IMR-90 (cell line): ENCODE data around the gene APOB. TPM values are rescaled to one million over a fixed set of nuclear protein-coding genes. Genes with fewer than 3 reads are reported as not detected.

ENCODE experiments used
- ATAC-seq: fragments of 200-7000 bp; cut with Tn5 transposase; 2 replicates; pipeline ENCODE4 v1.9.1; 2020; ENCODE audit warnings: low read depth, mild to moderate bottlenecking, moderate library complexity
- BruUV-seq: library from RNA; stranded (reverse); fragments of 400-500 nt; replicated peaks from 2 replicates; lab custom pipeline; 2021; lab: Mats Ljungman, UMichigan
- CTCF ChIA-PET: fragments of 300-600 bp; formaldehyde crosslinking; extraction: SDS; loops from one replicate; lab custom pipeline; 2021; ENCODE audit warnings: antibody characterized with exemption; lab: Yijun Ruan, JAX
- POLR2A ChIA-PET: fragments of 300-600 bp; sonication (Branson Sonifier 250); formaldehyde crosslinking; loops from one replicate; lab custom pipeline; 2022; ENCODE audit warnings: antibody characterized with exemption; ENCODE audit not compliant: unreplicated experiment; lab: Charles Lee
- DNase-seq: peaks from one replicate; pipeline ENCODE4 v3.0.0; 2013
- H2AFZ ChIP-seq: replicated peaks from 2 replicates; pipeline ENCODE3; 2013; ENCODE audit warnings: low read length, mild to moderate bottlenecking; ENCODE audit not compliant: poor library complexity
- H2AK5ac ChIP-seq: 2 replicates; pipeline ENCODE4 v1.6.1; 2013; ENCODE audit warnings: low read depth, low read length, inconsistent platforms
- H2AK9ac ChIP-seq: replicated peaks from 2 replicates; pipeline ENCODE3; 2013; ENCODE audit warnings: mild to moderate bottlenecking, low read depth, low read length, moderate library complexity; ENCODE audit not compliant: poor library complexity
- H2BK120ac ChIP-seq: 2 replicates; pipeline ENCODE4 v1.6.1; 2013; ENCODE audit warnings: low read depth, low read length, inconsistent platforms
- H2BK15ac ChIP-seq: 3 replicates; pipeline ENCODE4 v1.6.1; 2013; ENCODE audit warnings: low read depth, low read length, inconsistent platforms
- H2BK20ac ChIP-seq: 2 replicates; pipeline ENCODE4 v1.6.1; 2013; ENCODE audit warnings: low read depth, mild to moderate bottlenecking, inconsistent platforms, low read length, moderate library complexity
- H2BK5ac ChIP-seq: 2 replicates; pipeline ENCODE4 v1.6.1; 2013; ENCODE audit warnings: mild to moderate bottlenecking, low read depth, low read length, inconsistent platforms; ENCODE audit not compliant: poor library complexity, severe bottlenecking
- H3K14ac ChIP-seq: replicated peaks from 2 replicates; pipeline ENCODE4 v1.6.1; 2013; ENCODE audit warnings: low read depth, low read length, inconsistent platforms
- H3K18ac ChIP-seq: 2 replicates; pipeline ENCODE4 v1.6.1; 2013; ENCODE audit warnings: low read depth, low read length, control low read depth
- H3K23ac ChIP-seq: 2 replicates; pipeline ENCODE4 v1.6.1; 2013; ENCODE audit warnings: low read depth, low read length, inconsistent platforms
- H3K27ac ChIP-seq: 2 replicates; pipeline ENCODE4 v1.5.1; 2013; ENCODE audit warnings: mild to moderate bottlenecking, control low read depth, low read length; ENCODE audit not compliant: insufficient read depth
- H3K27me3 ChIP-seq: 2 replicates; pipeline ENCODE4 v1.6.1; 2013; ENCODE audit warnings: low read length; ENCODE audit not compliant: control insufficient read depth, insufficient read depth
- H3K36me3 ChIP-seq: 2 replicates; pipeline ENCODE4 v1.6.1; 2013; ENCODE audit warnings: low read length, mixed read lengths; ENCODE audit not compliant: control insufficient read depth, insufficient read depth
- H3K4ac ChIP-seq: 2 replicates; pipeline ENCODE4 v1.6.1; 2013; ENCODE audit warnings: low read depth, low read length, inconsistent platforms
- H3K4me1 ChIP-seq: 2 replicates; pipeline ENCODE4 v1.6.1; 2013; ENCODE audit warnings: low read length, mixed read lengths; ENCODE audit not compliant: control insufficient read depth, insufficient read depth
- H3K4me2 ChIP-seq: 2 replicates; pipeline ENCODE4 v1.6.1; 2013; ENCODE audit warnings: low read depth, mild to moderate bottlenecking, control low read depth, low read length, moderate library complexity
- H3K4me3 ChIP-seq: 2 replicates; pipeline ENCODE4 v1.5.1; 2013; ENCODE audit warnings: low read depth, mild to moderate bottlenecking, control low read depth, low read length, moderate library complexity; ENCODE audit not compliant: insufficient read depth
- H3K56ac ChIP-seq: 2 replicates; pipeline ENCODE4 v1.6.1; 2013; ENCODE audit warnings: low read length, inconsistent platforms; ENCODE audit not compliant: insufficient read depth; ENCODE audit errors: extremely low read depth
- H3K79me1 ChIP-seq, 2 experiments: 2 replicates each; pipeline ENCODE4 v1.6.1; 2013; ENCODE audit warnings: low read length in 2 of 2, inconsistent platforms in 1 of 2, low read depth in 1 of 2
- H3K9ac ChIP-seq: 2 replicates; pipeline ENCODE4 v1.6.1; 2013; ENCODE audit warnings: low read depth, low read length, control low read depth
- H3K9me1 ChIP-seq: 2 replicates; pipeline ENCODE4 v1.6.1; 2013; ENCODE audit warnings: low read length, inconsistent platforms; ENCODE audit not compliant: insufficient read depth
- H3K9me3 ChIP-seq: 2 replicates; pipeline ENCODE4 v1.6.1; 2013; ENCODE audit warnings: low read length; ENCODE audit not compliant: control insufficient read depth, insufficient read depth
- H4K20me1 ChIP-seq: 2 replicates; pipeline ENCODE4 v1.6.1; 2013; ENCODE audit warnings: low read length, inconsistent platforms; ENCODE audit not compliant: insufficient read depth
- H4K5ac ChIP-seq: 2 replicates; pipeline ENCODE4 v1.6.1; 2013; ENCODE audit warnings: mild to moderate bottlenecking, low read depth, low read length, control low read depth
- H4K8ac ChIP-seq, 2 experiments: 2 replicates each; pipeline ENCODE4 v1.6.1; 2013; ENCODE audit warnings: low read depth in 2 of 2, low read length in 2 of 2, control low read depth in 1 of 2, inconsistent platforms in 1 of 2
- H4K91ac ChIP-seq: 2 replicates; pipeline ENCODE4 v1.6.1; 2013; ENCODE audit warnings: low read depth, low read length, inconsistent platforms; ENCODE audit not compliant: insufficient read depth
- MXI1 ChIP-seq: IDR thresholded peaks from 2 replicates; pipeline ENCODE4 v1.6.1; 2012; ENCODE audit warnings: low read depth, mild to moderate bottlenecking, low read length, moderate library complexity, borderline replicate concordance
- WGBS, 2 experiments: methylation state at CpG; one replicate each; pipeline versions ENCODE4 v1.1.5 to v1.1.7; 2013; ENCODE audit warnings: missing lambda C conversion rate in 2 of 2; ENCODE audit not compliant: insufficient read length in 1 of 2; ENCODE audit errors: extremely low coverage in 2 of 2; 5-methylcytosine and 5-hydroxymethylcytosine counted together
- dilution Hi-C: fragments of 300-500 bp; cut with HindIII; formaldehyde crosslinking; loops from one replicate; pipeline ENCODE4 v1.14.3; 2018; ENCODE audit warnings: low sequenced_read_pairs; ENCODE audit not compliant: unreplicated experiment
- in situ Hi-C: fragments of 300-500 bp; cut with MboI; formaldehyde crosslinking; loops from 3 replicates; pipeline ENCODE4 v1.14.3; 2019; ENCODE audit warnings: low sequenced_read_pairs, inconsistent platforms, mixed read lengths
- intact Hi-C: fragments of 100-400 bp; cut with micrococcal nuclease; formaldehyde crosslinking; loops from 2 replicates; pipeline ENCODE4 v1.10.0; 2022
- polyA plus RNA-seq, 3 experiments: library from polyadenylated mRNA; depleted of rRNA; stranded (reverse); fragments of >200 nt; gene quantifications; 2 replicates each; pipeline ENCODE4 v1.2.3, GENCODE V29; 2012; ENCODE audit warnings: low replicate concordance in 1 of 3
- total RNA-seq: library from RNA; depleted of rRNA; stranded (reverse); fragments of >200 nt; gene quantifications from 2 replicates; pipeline ENCODE4 v1.2.3, GENCODE V29; 2012

APOB gene
- total and polyA plus RNA-seq, 2 of the 4 experiments (the other 2 are of a cell fraction) = under 0.01 TPM; not detected in 1

DNA sequence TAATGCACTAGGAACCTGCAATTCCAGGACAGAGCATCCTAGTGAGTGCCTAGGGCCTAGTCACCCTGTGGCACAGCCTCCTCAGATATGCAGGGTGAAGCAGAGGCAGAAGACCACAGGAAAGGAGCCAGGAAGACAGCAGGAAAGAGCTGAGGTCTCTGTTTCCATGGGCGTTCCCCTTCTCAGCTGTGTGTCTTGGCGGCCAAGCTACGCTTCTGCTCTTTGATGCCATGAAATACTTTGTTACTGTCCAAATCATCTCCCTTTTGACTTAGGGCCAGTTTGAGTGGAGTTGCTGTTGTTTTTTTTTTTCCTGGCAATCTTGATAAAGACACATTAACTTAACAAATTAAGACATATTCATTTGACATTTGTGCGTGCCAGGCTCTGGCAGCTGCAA lies 67.3 kb downstream of the APOB start:
- H4K91ac ChIP-seq = no peak overlapping the region
- H4K5ac ChIP-seq = no peak overlapping the region
- H3K14ac ChIP-seq = no peak overlapping the region
- no peak overlapping the region for H2BK15ac ChIP-seq
- no CpG with 5 or more reads among the region's 4 CpGs for WGBS, 2 experiments
- ATAC-seq (no peak), DNase-seq (no peak)
- POLR2A ChIA-PET = no interaction called here
- no peaks in the 10 kb centered on the region for H3K4me1 ChIP-seq
- H2BK120ac ChIP-seq = no peak overlapping the region
- no peak overlapping the region for H3K9ac ChIP-seq
- H3K79me1 ChIP-seq = no peaks in the 10 kb centered on the region
- no peak overlapping the region for H2AFZ ChIP-seq
- H2AK9ac ChIP-seq = no peak overlapping the region
- no peak overlapping the region for H3K23ac ChIP-seq
- no peak overlapping the region for H2BK20ac ChIP-seq
- in situ Hi-C loops = no loop called here
- H4K8ac ChIP-seq = no peak overlapping the region
- no peak overlapping the region for H2AK5ac ChIP-seq
- no peaks in the 10 kb centered on the region for H3K27me3 ChIP-seq
- no peaks in the 10 kb centered on the region for H4K20me1 ChIP-seq
- H3K9me3 ChIP-seq = no peaks in the 10 kb centered on the region
- no peak overlapping the region for H3K4me3 ChIP-seq
- H3K9me1 ChIP-seq = no peaks in the 10 kb centered on the region
- H3K4me2 ChIP-seq = no peak overlapping the region
- intact Hi-C loops = no loop called here
- H3K36me3 ChIP-seq = no peaks in the 10 kb centered on the region
- TF ChIP-seq MXI1 = no peak
- CTCF ChIA-PET = no interaction called here
- no peak overlapping the region for H3K4ac ChIP-seq
- no TSS peak for BruUV-seq
- no peak overlapping the region for H3K56ac ChIP-seq
- no peak overlapping the region for H3K18ac ChIP-seq
- no peak overlapping the region for H2BK5ac ChIP-seq
- dilution Hi-C loops = no loop called here
- no peak overlapping the region for H3K27ac ChIP-seq
